Lower lobe of right lung (tissue), 2 donors: ENCODE results near the gene MTMR6. TPM values are rescaled to one million over a fixed set of nuclear protein-coding genes. Genes with fewer than 3 reads are reported as not detected.

Experiments
- ATAC-seq, 2 donors: fragments of 200-7000 bp; cut with Tn5 transposase; one replicate each; pipeline ENCODE4 v1.9.1; 2020 to 2022; ENCODE audit warnings: mild to moderate bottlenecking in 2 of 2, moderate library complexity in 2 of 2
- DNase-seq: peaks from one replicate; pipeline ENCODE4 v3.0.0-alpha.2; 2020
- H3K27ac ChIP-seq: fragments of 200-600 bp; one replicate; pipeline ENCODE4 v1.8.0; 2022
- H3K27me3 ChIP-seq: fragments of 200-600 bp; one replicate; pipeline ENCODE4 v1.8.0; 2022; ENCODE audit warnings: low read depth
- H3K36me3 ChIP-seq: fragments of 200-600 bp; one replicate; pipeline ENCODE4 v1.8.0; 2022; ENCODE audit warnings: mild to moderate bottlenecking
- H3K4me1 ChIP-seq: fragments of 200-600 bp; one replicate; pipeline ENCODE4 v1.8.0; 2022
- H3K4me3 ChIP-seq: fragments of 200-600 bp; one replicate; pipeline ENCODE4 v1.8.0; 2022; ENCODE audit warnings: mild to moderate bottlenecking
- H3K9me3 ChIP-seq: fragments of 200-600 bp; one replicate; pipeline ENCODE4 v1.8.0; 2022
- intact Hi-C: fragments of 100-400 bp; cut with DNase I; formaldehyde crosslinking; loops from one replicate; pipeline ENCODE4 v1.11.0; 2022
- total RNA-seq: library from RNA; stranded (reverse); fragmentation: NEBNext Ultra II Directional; extraction: Animal tissue kit (Norgen Biotek cat#: 25700); gene quantifications from one replicate; pipeline ENCODE4 v1.2.1, GENCODE V29; 2021
- TF ChIP-seq, protein P1 (sequence below): fragments of 200-600 bp; IDR thresholded peaks from one replicate; pipeline ENCODE4 v1.8.0; 2022; ENCODE audit warnings: antibody characterized with exemption, mild to moderate bottlenecking
- donor health status: DM: no; HTN: yes; CAD: no; lungs with severe emphysema.

MTMR6 gene
- total RNA-seq, 1 donor from 2014 or later, result 19.8 TPM

DNA sequence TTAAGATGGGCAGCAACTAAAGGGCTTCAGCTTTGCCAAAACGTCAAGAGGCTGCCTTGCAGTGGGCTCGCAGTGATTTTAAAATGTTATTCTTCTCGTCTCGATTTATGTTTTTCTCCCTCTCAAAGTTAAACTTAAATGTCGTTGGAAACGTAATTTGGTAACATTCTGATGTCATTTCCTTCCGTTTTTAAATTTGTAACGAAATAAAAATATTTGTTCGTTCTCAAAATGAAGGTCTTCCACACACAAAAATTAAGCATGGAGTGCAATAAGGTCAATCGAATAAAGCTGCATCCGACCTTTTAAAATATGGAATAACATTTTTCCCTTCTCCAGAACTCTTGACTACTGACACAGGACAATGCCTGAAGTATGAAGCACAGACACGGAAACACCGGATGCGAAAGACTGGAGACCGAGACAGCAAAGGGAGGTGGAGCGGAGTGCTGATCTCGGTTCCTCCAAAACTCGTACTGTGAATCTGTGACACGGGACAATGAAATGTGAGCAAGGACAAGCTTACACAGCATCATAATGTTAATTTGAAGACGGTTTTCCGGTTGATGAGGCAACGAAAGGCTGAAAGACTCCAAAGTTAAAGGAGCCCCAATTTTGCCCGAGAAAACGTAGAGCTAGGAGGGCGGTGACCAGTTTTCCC, 850 bp downstream of the MTMR6 start:
- Histone ChIP-seq H3K27ac (peak overlapping the region; percentile 96), H3K27me3 (no peaks in the 10 kb centered on the region), H3K4me3 (peak overlapping the region; percentile 95), H3K36me3 (no peaks in the 10 kb centered on the region), H3K4me1 (peaks cover 14% of the 10 kb centered on the region), H3K9me3 (no peaks in the 10 kb centered on the region)
- DNase-seq (no peak), ATAC-seq (peak; percentile 61 to 69)
- intact Hi-C loops, result no loop called here
- TF ChIP-seq, protein P1, sequence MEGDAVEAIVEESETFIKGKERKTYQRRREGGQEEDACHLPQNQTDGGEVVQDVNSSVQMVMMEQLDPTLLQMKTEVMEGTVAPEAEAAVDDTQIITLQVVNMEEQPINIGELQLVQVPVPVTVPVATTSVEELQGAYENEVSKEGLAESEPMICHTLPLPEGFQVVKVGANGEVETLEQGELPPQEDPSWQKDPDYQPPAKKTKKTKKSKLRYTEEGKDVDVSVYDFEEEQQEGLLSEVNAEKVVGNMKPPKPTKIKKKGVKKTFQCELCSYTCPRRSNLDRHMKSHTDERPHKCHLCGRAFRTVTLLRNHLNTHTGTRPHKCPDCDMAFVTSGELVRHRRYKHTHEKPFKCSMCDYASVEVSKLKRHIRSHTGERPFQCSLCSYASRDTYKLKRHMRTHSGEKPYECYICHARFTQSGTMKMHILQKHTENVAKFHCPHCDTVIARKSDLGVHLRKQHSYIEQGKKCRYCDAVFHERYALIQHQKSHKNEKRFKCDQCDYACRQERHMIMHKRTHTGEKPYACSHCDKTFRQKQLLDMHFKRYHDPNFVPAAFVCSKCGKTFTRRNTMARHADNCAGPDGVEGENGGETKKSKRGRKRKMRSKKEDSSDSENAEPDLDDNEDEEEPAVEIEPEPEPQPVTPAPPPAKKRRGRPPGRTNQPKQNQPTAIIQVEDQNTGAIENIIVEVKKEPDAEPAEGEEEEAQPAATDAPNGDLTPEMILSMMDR, result no peak

DNA sequence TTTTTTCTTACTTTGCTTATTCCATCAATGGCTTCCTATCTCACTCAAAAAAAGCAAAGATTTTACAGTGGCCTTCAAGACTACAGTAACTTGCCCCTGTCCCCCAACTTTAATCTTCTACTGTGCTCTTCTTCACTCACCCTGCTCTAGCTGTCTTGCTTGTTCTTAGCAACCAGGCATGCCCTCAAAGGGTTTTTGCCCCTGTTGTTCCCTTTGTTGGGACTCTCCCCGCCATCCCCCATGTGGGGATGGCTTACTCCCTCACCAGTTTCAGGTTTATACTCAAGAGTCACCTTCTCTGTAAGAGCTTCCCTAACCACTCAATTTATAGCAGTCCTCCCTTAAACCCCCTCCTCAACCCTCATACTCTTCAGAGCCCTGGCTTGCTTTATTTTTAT, 5.4 kb downstream of the MTMR6 start:
- no peaks in the 10 kb centered on the region for H3K27me3 ChIP-seq
- H3K36me3 ChIP-seq, result no peaks in the 10 kb centered on the region
- H3K4me1 ChIP-seq, result peaks cover 21% of the 10 kb centered on the region
- ATAC-seq (no peak), DNase-seq (no peak)
- TF ChIP-seq, protein P1, result no peak
- no peak overlapping the region for H3K27ac ChIP-seq
- H3K9me3 ChIP-seq, result no peaks in the 10 kb centered on the region
- intact Hi-C loops, result no loop called here
- H3K4me3 ChIP-seq, result no peak overlapping the region

DNA sequence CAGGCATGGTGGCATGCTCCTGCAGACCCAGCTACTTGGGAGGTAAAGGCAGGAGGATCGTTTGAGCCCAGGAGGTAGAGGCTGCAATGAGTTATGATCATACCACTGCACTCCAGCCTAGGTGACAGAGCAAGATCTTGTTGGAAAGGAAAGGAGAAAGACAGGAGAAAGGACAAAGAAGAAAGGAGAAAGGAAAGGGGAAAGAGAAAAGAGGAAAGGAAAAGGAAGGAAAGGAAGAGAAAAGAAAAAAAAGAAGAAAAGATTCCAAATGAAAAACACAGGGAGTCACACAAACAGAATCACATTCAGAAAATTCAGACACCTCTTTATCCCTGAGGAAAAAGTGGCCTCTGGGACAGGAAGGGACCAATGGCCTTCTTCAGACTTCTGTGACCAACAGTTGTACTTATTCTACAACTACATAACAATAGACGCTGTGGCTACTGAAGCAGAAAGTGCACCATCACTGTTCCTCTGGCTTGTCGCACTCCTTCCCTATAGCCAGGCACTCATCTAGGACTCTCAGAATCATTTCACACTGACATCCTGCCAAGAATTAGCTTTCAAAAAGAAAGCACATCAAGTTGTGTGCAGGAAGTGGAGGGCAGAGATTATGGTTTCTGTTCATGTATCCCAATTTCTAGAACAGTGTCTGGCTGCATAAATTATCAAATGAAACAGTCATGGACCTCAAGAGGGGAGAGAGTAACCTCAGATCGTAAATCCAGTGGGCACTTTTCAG, 5.9 kb downstream of the MTMR6 start:
- intact Hi-C loops, result no loop called here
- TF ChIP-seq, protein P1, result no peak
- no peak overlapping the region for H3K27ac ChIP-seq

DNA sequence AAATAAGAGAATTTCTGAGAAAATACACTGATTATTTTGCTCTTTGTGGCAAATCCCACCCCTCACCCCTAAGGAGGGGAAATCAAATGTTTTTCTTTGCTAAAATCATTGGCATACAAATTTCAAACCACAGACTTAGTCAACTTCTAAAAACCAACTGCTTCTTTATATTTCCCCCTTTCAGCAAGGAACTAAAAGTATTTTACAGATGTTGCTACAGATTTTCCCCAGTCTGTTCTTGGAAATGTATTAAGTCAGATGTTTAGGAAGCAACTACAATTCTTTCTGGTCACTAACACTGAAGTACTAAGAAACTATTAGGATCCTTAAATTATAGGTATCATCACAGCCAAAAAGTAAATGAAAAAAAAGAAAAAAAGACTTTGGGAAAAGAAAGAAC, 6.9 kb downstream of the MTMR6 start:
- Histone ChIP-seq H3K4me1 (peaks cover 11% of the 10 kb centered on the region), H3K4me3 (no peak overlapping the region), H3K36me3 (no peaks in the 10 kb centered on the region), H3K9me3 (no peaks in the 10 kb centered on the region), H3K27me3 (no peaks in the 10 kb centered on the region), H3K27ac (no peak overlapping the region)
- intact Hi-C loops, result no loop called here
- no peak for ATAC-seq
- no peak for DNase-seq
- TF ChIP-seq, protein P1, result no peak

More for the DNA sequence above, 5.9 kb downstream of the MTMR6 start:
- Histone ChIP-seq H3K27me3 (no peaks in the 10 kb centered on the region), H3K4me3 (no peak overlapping the region), H3K36me3 (no peaks in the 10 kb centered on the region), H3K9me3 (no peaks in the 10 kb centered on the region), H3K4me1 (peaks cover 20% of the 10 kb centered on the region)
- peak in 1 of 2 donors; percentile 36 for ATAC-seq
- no peak for DNase-seq

DNA sequence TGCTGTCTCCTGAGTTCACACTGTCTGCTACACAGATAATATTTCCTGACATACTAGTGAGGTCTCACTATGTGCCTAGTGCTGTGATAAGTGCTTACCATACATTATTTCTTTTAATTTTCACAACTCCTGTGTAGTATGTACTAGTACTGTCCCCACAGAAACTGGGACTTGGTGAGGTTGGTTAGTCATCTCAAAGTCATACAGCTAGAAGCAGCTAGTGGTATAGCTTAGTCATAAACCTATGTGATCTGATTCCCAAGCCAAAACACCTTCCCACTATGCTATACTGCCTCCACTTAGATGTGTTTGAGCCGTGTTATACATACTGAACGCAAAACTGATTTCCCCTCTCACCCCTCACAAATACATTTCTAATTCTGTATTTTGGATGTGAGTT, 10.5 kb downstream of the MTMR6 start:
- DNase-seq (no peak), ATAC-seq (no peak)
- H3K36me3 ChIP-seq, result peaks cover 23% of the 10 kb centered on the region
- TF ChIP-seq, protein P1, result no peak
- H3K4me1 ChIP-seq, result peaks cover 11% of the 10 kb centered on the region
- no peak overlapping the region for H3K4me3 ChIP-seq
- H3K9me3 ChIP-seq, result no peaks in the 10 kb centered on the region
- intact Hi-C loops, result no loop called here
- no peaks in the 10 kb centered on the region for H3K27me3 ChIP-seq
- H3K27ac ChIP-seq, result no peak overlapping the region
